CD14-positive monocyte (primary cell): ENCODE data around the gene PHLDB2. TPM values are rescaled to one million over a fixed set of nuclear protein-coding genes. Genes with fewer than 3 reads are reported as not detected.

Experiments used
- DNase-seq, 3 donors: peaks; one replicate each; pipeline ENCODE4 v3.0.0-alpha.2; 2011 to 2022
- H2AFZ ChIP-seq: 2 replicates; pipeline ENCODE4 v1.6.0; 2012; ENCODE audit warnings: mild to moderate bottlenecking, low read depth, low read length, inconsistent platforms; ENCODE audit not compliant: insufficient read depth, poor library complexity, severe bottlenecking
- H3K27ac ChIP-seq, 2 donors: 1 replicate in 1 of 2; 2 replicates in 1 of 2; pipeline ENCODE4 v1.5.1; 2012 to 2013; ENCODE audit warnings: low read length in 2 of 2, control low read depth in 1 of 2, inconsistent platforms in 1 of 2, low read depth in 1 of 2, mild to moderate bottlenecking in 1 of 2
- H3K27me3 ChIP-seq, 2 donors: one replicate each; pipeline versions ENCODE4 v1.6.0 to v1.6.1; 2011 to 2013; ENCODE audit warnings: low read length in 2 of 2; ENCODE audit not compliant: control insufficient read depth in 2 of 2, insufficient read depth in 2 of 2
- H3K36me3 ChIP-seq, 2 donors: replicated peaks in 1 of 2; 1 replicate in 1 of 2; 2 replicates in 1 of 2; pipeline versions ENCODE4 v1.5.1 to v1.6.1; 2012 to 2013; ENCODE audit warnings: low read length in 2 of 2, control low read depth in 1 of 2, inconsistent platforms in 1 of 2, mild to moderate bottlenecking in 1 of 2; ENCODE audit not compliant: insufficient read depth in 2 of 2, control insufficient read depth in 1 of 2
- H3K4me1 ChIP-seq, 2 donors: 1 replicate in 1 of 2; 2 replicates in 1 of 2; pipeline versions ENCODE4 v1.5.1 to v1.6.1; 2012 to 2013; ENCODE audit warnings: low read length in 2 of 2, control low read depth in 1 of 2, inconsistent platforms in 1 of 2, mild to moderate bottlenecking in 1 of 2, moderate library complexity in 1 of 2; ENCODE audit not compliant: insufficient read depth in 2 of 2, control insufficient read depth in 1 of 2
- H3K4me2 ChIP-seq: replicated peaks from 2 replicates; pipeline ENCODE3; 2012; ENCODE audit warnings: low read length, moderate library complexity, mild to moderate bottlenecking; ENCODE audit not compliant: poor library complexity, severe bottlenecking; ENCODE audit errors: extremely low read depth
- H3K4me3 ChIP-seq, 3 experiments: fragments of 200-600 bp in 1 of 3; sonication (generic) in 1 of 3; replicated peaks in 1 of 3; 1 replicate in 2 of 3; 2 replicates in 1 of 3; pipeline ENCODE4 v1.5.1; 2011 to 2013; ENCODE audit warnings: low read length in 3 of 3, mild to moderate bottlenecking in 3 of 3, control low read depth in 2 of 3, low read depth in 2 of 3, inconsistent platforms in 1 of 3, moderate library complexity in 1 of 3
- H3K79me2 ChIP-seq: 2 replicates; pipeline ENCODE4 v1.6.0; 2012; ENCODE audit warnings: mild to moderate bottlenecking, control low read depth, inconsistent platforms, low read length, moderate library complexity; ENCODE audit not compliant: insufficient read depth
- H3K9ac ChIP-seq: 2 replicates; pipeline ENCODE4 v1.6.0; 2017; ENCODE audit warnings: low read length, mild to moderate bottlenecking; ENCODE audit not compliant: insufficient read depth, poor library complexity, severe bottlenecking
- H3K9me3 ChIP-seq, 2 donors: replicated peaks in 1 of 2; 1 replicate in 1 of 2; 2 replicates in 1 of 2; pipeline versions ENCODE4 v1.5.1 to v1.6.1; 2012 to 2013; ENCODE audit warnings: low read length in 2 of 2, control low read depth in 1 of 2; ENCODE audit not compliant: control insufficient read depth in 1 of 2, insufficient read depth in 1 of 2
- H4K20me1 ChIP-seq: 2 replicates; pipeline ENCODE4 v1.6.0; 2012; ENCODE audit warnings: mild to moderate bottlenecking, low read length, control low read depth, moderate library complexity; ENCODE audit not compliant: insufficient read depth
- H3K27ac Mint-ChIP-seq, 7 donors: one replicate each; pipeline ENCODE4 v1.8.0; 2020; ENCODE audit warnings: mild to moderate bottlenecking in 7 of 7, mixed read lengths in 7 of 7, moderate library complexity in 6 of 7, inconsistent platforms in 2 of 7
- H3K27me3 Mint-ChIP-seq, 3 donors: one replicate each; pipeline ENCODE4 v1.8.0; 2021 to 2022; ENCODE audit warnings: low read depth in 3 of 3, mild to moderate bottlenecking in 3 of 3, mixed read lengths in 3 of 3, moderate library complexity in 3 of 3, inconsistent platforms in 1 of 3
- H3K36me3 Mint-ChIP-seq, 2 donors: one replicate each; pipeline ENCODE4 v1.8.0; 2020; ENCODE audit warnings: mixed read lengths in 2 of 2, inconsistent platforms in 1 of 2, mild to moderate bottlenecking in 1 of 2
- H3K4me1 Mint-ChIP-seq: one replicate; pipeline ENCODE4 v1.8.0; 2020; ENCODE audit warnings: mild to moderate bottlenecking, mixed read lengths
- H3K4me3 Mint-ChIP-seq, 2 donors: one replicate each; pipeline ENCODE4 v1.8.0; 2020; ENCODE audit warnings: mild to moderate bottlenecking in 2 of 2, mixed read lengths in 2 of 2, moderate library complexity in 1 of 2
- H3K9me3 Mint-ChIP-seq, 7 donors: one replicate each; pipeline ENCODE4 v1.8.0; 2020 to 2022; ENCODE audit warnings: mixed read lengths in 7 of 7, mild to moderate bottlenecking in 6 of 7, moderate library complexity in 6 of 7, inconsistent platforms in 2 of 7
- WGBS: methylation state at CpG from one replicate; pipeline ENCODE4 v1.1.5; 2013; ENCODE audit warnings: missing lambda C conversion rate; ENCODE audit not compliant: insufficient coverage; 5-methylcytosine and 5-hydroxymethylcytosine counted together
- intact Hi-C, 2 donors: fragments of 100-400 bp; cut with micrococcal nuclease; formaldehyde crosslinking; loops; one replicate each; pipeline versions ENCODE4 v1.15.0 to v1.15.1; 2023
- polyA plus RNA-seq, 3 donors: library from polyadenylated mRNA; depleted of rRNA in 1 of 3; unstranded in 2 of 3; stranded (reverse) in 1 of 3; fragments of 300-500 nt in 2 of 3; fragments of >200 nt in 1 of 3; fragmentation: Illumina TruSeq in 2 of 3; gene quantifications; 1 replicate in 2 of 3; 2 replicates in 1 of 3; pipeline ENCODE4 v1.2.3, GENCODE V29; 2012 to 2021
- TF ChIP-seq, protein P1 (sequence below): fragments of 200-600 bp; IDR thresholded peaks from one replicate; pipeline ENCODE4 v1.8.0; 2022; ENCODE audit warnings: antibody characterized with exemption, mild to moderate bottlenecking

PHLDB2 gene
- polyA plus RNA-seq, 3 donors: 0.08 TPM; not detected in 2

DNA sequence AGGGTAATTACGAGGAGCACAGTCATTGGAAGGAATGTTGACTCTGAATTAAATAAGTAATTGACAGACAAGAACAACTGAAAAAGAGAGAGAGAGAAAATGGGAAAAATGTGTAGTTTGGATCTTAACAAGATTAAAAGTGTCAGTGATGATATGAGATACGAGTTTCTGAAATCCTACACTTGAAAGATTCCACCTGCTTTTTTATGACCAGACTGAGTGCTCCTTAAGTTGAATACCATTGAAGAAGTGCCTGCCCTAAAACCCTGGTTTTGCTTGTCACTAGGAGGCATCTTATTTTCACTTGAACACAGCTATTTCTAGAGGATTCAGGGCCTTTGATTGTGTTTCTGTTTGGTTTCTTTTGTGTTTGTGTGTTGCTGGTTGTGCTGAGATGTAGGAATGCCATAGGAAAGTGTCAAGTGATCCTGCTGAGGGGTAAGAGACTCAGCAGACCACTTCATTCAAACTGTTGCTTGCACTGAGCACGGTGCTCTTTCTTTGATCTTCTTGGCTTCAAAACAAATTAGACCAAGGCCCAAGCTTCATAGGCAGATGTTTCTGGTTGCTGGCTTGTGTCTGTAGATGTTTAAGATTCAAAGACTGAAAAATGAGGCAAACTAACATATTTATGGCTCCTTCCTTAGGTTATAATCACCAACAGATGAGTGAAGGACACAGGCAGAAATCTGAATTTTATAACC, 102.5 kb downstream of the PHLDB2 start:
- intact Hi-C loops: loop anchor here in 1 of 2 donors (10.0 kb wide), 1 partner anchor 67 kb away; no protein-coding TSS in a partner anchor
- Mint-ChIP-seq H3K4me3 (no peak overlapping the region), H3K27me3 (peaks cover 0 to 1% (median 0%) of the 10 kb centered on the region in 3 donors), H3K9me3 (no peaks in the 10 kb centered on the region), H3K4me1 (no peaks in the 10 kb centered on the region), H3K27ac (no peak overlapping the region), H3K36me3 (no peaks in the 10 kb centered on the region)
- Histone ChIP-seq H3K4me2 (no peak overlapping the region), H3K27me3 (no peaks in the 10 kb centered on the region), H3K79me2 (no peaks in the 10 kb centered on the region), H3K9me3 (no peaks in the 10 kb centered on the region), H4K20me1 (no peaks in the 10 kb centered on the region), H3K36me3 (no peaks in the 10 kb centered on the region), H2AFZ (no peak overlapping the region), H3K9ac (no peak overlapping the region), H3K27ac (no peak overlapping the region), H3K4me3 (no peak overlapping the region), H3K4me1 (no peaks in the 10 kb centered on the region)
- TF ChIP-seq, protein P1, sequence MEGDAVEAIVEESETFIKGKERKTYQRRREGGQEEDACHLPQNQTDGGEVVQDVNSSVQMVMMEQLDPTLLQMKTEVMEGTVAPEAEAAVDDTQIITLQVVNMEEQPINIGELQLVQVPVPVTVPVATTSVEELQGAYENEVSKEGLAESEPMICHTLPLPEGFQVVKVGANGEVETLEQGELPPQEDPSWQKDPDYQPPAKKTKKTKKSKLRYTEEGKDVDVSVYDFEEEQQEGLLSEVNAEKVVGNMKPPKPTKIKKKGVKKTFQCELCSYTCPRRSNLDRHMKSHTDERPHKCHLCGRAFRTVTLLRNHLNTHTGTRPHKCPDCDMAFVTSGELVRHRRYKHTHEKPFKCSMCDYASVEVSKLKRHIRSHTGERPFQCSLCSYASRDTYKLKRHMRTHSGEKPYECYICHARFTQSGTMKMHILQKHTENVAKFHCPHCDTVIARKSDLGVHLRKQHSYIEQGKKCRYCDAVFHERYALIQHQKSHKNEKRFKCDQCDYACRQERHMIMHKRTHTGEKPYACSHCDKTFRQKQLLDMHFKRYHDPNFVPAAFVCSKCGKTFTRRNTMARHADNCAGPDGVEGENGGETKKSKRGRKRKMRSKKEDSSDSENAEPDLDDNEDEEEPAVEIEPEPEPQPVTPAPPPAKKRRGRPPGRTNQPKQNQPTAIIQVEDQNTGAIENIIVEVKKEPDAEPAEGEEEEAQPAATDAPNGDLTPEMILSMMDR: no peak
- 100% methylated on average over 1 of the region's 3 CpGs for WGBS
- DNase-seq: no peak

DNA sequence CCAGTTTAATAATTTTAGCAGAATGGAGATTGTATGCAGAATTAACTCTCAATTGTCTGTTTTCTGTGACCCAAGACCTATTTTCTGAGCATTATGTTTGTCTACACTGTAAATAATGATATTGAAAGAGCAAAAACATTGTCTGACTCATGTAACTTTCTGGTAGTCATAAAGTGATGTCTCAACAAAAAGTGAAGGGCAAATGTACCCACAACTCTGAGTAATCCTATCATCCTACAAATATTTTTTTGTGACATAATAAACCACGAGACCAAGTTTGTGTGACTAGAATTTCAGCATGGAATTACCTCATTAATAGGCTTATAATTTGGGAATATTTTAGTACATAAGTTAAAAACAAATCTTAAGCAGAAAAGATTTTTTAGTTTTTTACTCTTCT, 104.4 kb downstream of the PHLDB2 start:
- Histone ChIP-seq H3K27ac (no peak overlapping the region), H3K4me3 (no peak overlapping the region), H3K27me3 (no peaks in the 10 kb centered on the region), H3K4me1 (peaks cover 3 to 7% of the 10 kb centered on the region in 2 donors), H4K20me1 (no peaks in the 10 kb centered on the region), H3K79me2 (no peaks in the 10 kb centered on the region), H3K36me3 (no peaks in the 10 kb centered on the region), H3K9ac (no peak overlapping the region), H2AFZ (no peak overlapping the region), H3K9me3 (no peaks in the 10 kb centered on the region), H3K4me2 (no peak overlapping the region)
- no CpG with 5 or more reads among the region's 1 CpG for WGBS
- Mint-ChIP-seq H3K27me3 (peaks cover 0 to 2% (median 1%) of the 10 kb centered on the region in 3 donors), H3K36me3 (no peaks in the 10 kb centered on the region), H3K27ac (no peak overlapping the region), H3K4me1 (peaks cover 8% of the 10 kb centered on the region), H3K4me3 (no peak overlapping the region), H3K9me3 (no peaks in the 10 kb centered on the region)
- TF ChIP-seq, protein P1: no peak
- intact Hi-C loops: loop anchor here in 1 of 2 donors (10.0 kb wide), 1 partner anchor 69 kb away; no protein-coding TSS in a partner anchor
- peak in 2 of 3 donors; percentile 5 to 32 for DNase-seq
